ENCODE measurements around the gene CAMK2B.
"Not testable (repeated sequence)": the region's sequence is repeated elsewhere in the genome, so short reads cannot be mapped to it uniquely, and the experiment has no call there.

CAMK2B gene

GRCh38 chr7:44189286-44189992 lies 136.0 kb downstream of the CAMK2B start, which contains the start of gene GCK:
TSS of gene GCK (minus strand) at chr7:44189439. CDS start at chr7:44188953, 486 bp downstream.
- DNase-seq, result no peak

- no peak for DNase-seq
These were observed 136.7 kb downstream of the CAMK2B start for GRCh38 chr7:44188480-44189225.

GRCh38 chr7:44187636-44188416 lies 137.6 kb downstream of the CAMK2B start:
- DNase-seq, result no peak

- DNase-seq, result no peak
These were observed 138.7 kb downstream of the CAMK2B start for GRCh38 chr7:44186736-44187135.

GRCh38 chr7:44185729-44186128 lies 139.7 kb downstream of the CAMK2B start:
- no peak for DNase-seq

GRCh38 chr7:44184873-44185446 lies 140.4 kb downstream of the CAMK2B start:
- DNase-seq, result no peak

- DNase-seq, result no peak
These were observed 141.1 kb downstream of the CAMK2B start for GRCh38 chr7:44184206-44184872.

GRCh38 chr7:44183386-44183785 lies 142.0 kb downstream of the CAMK2B start:
- no peak for DNase-seq

GRCh38 chr7:44182827-44183226 lies 142.6 kb downstream of the CAMK2B start:
- DNase-seq, result no peak

GRCh38 chr7:44180631-44181030 lies 144.8 kb downstream of the CAMK2B start:
- no peak for DNase-seq

GRCh38 chr7:44177570-44178131 lies 147.7 kb downstream of the CAMK2B start:
- no peak for DNase-seq

- no peak for DNase-seq
These were observed 148.9 kb downstream of the CAMK2B start for GRCh38 chr7:44176486-44176885.

- no peak for DNase-seq
These were observed 149.7 kb downstream of the CAMK2B start for GRCh38 chr7:44175730-44176129.

- DNase-seq, result not testable (repeated sequence)
These were observed 150.8 kb downstream of the CAMK2B start for GRCh38 chr7:44174694-44174948.

GRCh38 chr7:44173911-44174693 lies 151.3 kb downstream of the CAMK2B start:
- DNase-seq, result no peak

GRCh38 chr7:44172803-44173424 lies 152.5 kb downstream of the CAMK2B start:
- DNase-seq, result no peak

GRCh38 chr7:44172352-44172751 lies 153.0 kb downstream of the CAMK2B start:
- DNase-seq, result no peak

GRCh38 chr7:44171901-44172300 lies 153.5 kb downstream of the CAMK2B start:
- DNase-seq, result not testable (repeated sequence)

- DNase-seq, result peak in 1 of 2 donors; percentile 38
These were observed 157.5 kb downstream of the CAMK2B start for GRCh38 chr7:44167920-44168319.
